NCI-H526 treated with DMSO at 0.1 percent for 48 hours (cell line): Measurements from ENCODE around the gene TRPC4.
A peak's percentile ranks its signal among the peaks of the same experiment; 100 is the strongest.

ENCODE experiments used
- DNase-seq: peaks from one replicate; lab custom pipeline; 2025; lab: John Stamatoyannopoulos, UW

The TRPC4 gene

GRCh38 chr13:37657134-37657533, 212.4 kb downstream of the TRPC4 start:
- DNase-seq, result no peak

- no peak for DNase-seq
These were observed 213.2 kb downstream of the TRPC4 start for GRCh38 chr13:37656247-37656940.

GRCh38 chr13:37652596-37652995, 217.0 kb downstream of the TRPC4 start:
- DNase-seq, result no peak

GRCh38 chr13:37651891-37652290, 217.7 kb downstream of the TRPC4 start:
- DNase-seq, result no peak

- no peak for DNase-seq
These were observed 221.0 kb downstream of the TRPC4 start for GRCh38 chr13:37648609-37649008.

GRCh38 chr13:37647031-37647650, 222.4 kb downstream of the TRPC4 start:
- DNase-seq, result no peak

- no peak for DNase-seq
These were observed 223.0 kb downstream of the TRPC4 start for GRCh38 chr13:37646531-37646930.

- no peak for DNase-seq
These were observed 224.3 kb downstream of the TRPC4 start for GRCh38 chr13:37645181-37645740.

- no peak for DNase-seq
These were observed 228.2 kb downstream of the TRPC4 start for GRCh38 chr13:37641391-37641790.

GRCh38 chr13:37640499-37640898, 229.1 kb downstream of the TRPC4 start:
- DNase-seq, result no peak

- DNase-seq, result no peak
These were observed 232.9 kb downstream of the TRPC4 start for GRCh38 chr13:37636701-37637100.

- DNase-seq, result no peak
These were observed 237.3 kb downstream of the TRPC4 start for GRCh38 chr13:37632294-37632693.

- no peak for DNase-seq
These were observed 242.1 kb downstream of the TRPC4 start for GRCh38 chr13:37627428-37627827.

GRCh38 chr13:37621811-37622361, 247.7 kb downstream of the TRPC4 start:
- no peak for DNase-seq

GRCh38 chr13:37618554-37618953, 251.0 kb downstream of the TRPC4 start:
- no peak for DNase-seq

GRCh38 chr13:37617173-37617572, 252.4 kb downstream of the TRPC4 start:
- no peak for DNase-seq

GRCh38 chr13:37616131-37616530, 253.4 kb downstream of the TRPC4 start:
- no peak for DNase-seq

GRCh38 chr13:37615276-37615675, 254.3 kb downstream of the TRPC4 start:
- DNase-seq, result no peak

GRCh38 chr13:37613638-37614037, 255.9 kb downstream of the TRPC4 start:
- no peak for DNase-seq

GRCh38 chr13:37613236-37613635, 256.3 kb downstream of the TRPC4 start:
- no peak for DNase-seq

GRCh38 chr13:37608750-37609339, 260.7 kb downstream of the TRPC4 start:
- no peak for DNase-seq

GRCh38 chr13:37602733-37603381, 266.7 kb downstream of the TRPC4 start:
- peak; percentile 15 for DNase-seq
